ENCODE measurements around the gene ROR2. TPM values are rescaled to one million over a fixed set of nuclear protein-coding genes. Genes with fewer than 3 reads are reported as not detected.

Gene ROR2
- total and polyA plus RNA-seq, 2 experiments from 2014 or later: 8.1 to 18.8 TPM

GRCh38 chr9:91533382-91533781 is 416.6 kb downstream of the ROR2 start (continued):
- TF ChIP-seq ZNF462 (CRISPR knock-in tag; IDR thresholded peaks at IDR 0.05) (no peak), REST (IDR thresholded peaks at IDR 0.05; ENCODE audit: unreplicated experiment) (no peak), ETS1 (IDR thresholded peaks at IDR 0.05) (no peak), ZNF331 (CRISPR knock-in tag; IDR thresholded peaks at IDR 0.05; ENCODE audit: low read depth) (no peak)
- TF ChIP-seq, protein P1, sequence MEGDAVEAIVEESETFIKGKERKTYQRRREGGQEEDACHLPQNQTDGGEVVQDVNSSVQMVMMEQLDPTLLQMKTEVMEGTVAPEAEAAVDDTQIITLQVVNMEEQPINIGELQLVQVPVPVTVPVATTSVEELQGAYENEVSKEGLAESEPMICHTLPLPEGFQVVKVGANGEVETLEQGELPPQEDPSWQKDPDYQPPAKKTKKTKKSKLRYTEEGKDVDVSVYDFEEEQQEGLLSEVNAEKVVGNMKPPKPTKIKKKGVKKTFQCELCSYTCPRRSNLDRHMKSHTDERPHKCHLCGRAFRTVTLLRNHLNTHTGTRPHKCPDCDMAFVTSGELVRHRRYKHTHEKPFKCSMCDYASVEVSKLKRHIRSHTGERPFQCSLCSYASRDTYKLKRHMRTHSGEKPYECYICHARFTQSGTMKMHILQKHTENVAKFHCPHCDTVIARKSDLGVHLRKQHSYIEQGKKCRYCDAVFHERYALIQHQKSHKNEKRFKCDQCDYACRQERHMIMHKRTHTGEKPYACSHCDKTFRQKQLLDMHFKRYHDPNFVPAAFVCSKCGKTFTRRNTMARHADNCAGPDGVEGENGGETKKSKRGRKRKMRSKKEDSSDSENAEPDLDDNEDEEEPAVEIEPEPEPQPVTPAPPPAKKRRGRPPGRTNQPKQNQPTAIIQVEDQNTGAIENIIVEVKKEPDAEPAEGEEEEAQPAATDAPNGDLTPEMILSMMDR (conservative IDR thresholded peaks at IDR 0.05; ENCODE audit: low read depth in 2 of 2): no peak

All from GM23338 (cell line).